Calu3 (cell line): ENCODE measurements around the gene CPA4. TPM values are rescaled to one million over a fixed set of nuclear protein-coding genes. Genes with fewer than 3 reads are reported as not detected.

Experiments
- BruUV-seq: library from RNA; stranded (reverse); fragments of 400-500 nt; replicated peaks from 2 replicates; lab custom pipeline; 2021; lab: Mats Ljungman, UMichigan
- CTCF ChIA-PET: fragments of 300-600 bp; sonication (Branson Sonifier 250); formaldehyde crosslinking; loops from one replicate; lab custom pipeline; 2022; ENCODE audit warnings: antibody characterized with exemption; lab: Charles Lee
- DNase-seq: peaks from one replicate; pipeline ENCODE4 v3.0.0; 2022
- H3K27ac Mint-ChIP-seq: one replicate; pipeline ENCODE4 v1.8.0; 2022; ENCODE audit warnings: mixed read lengths; ENCODE audit not compliant: unreplicated experiment
- H3K27me3 Mint-ChIP-seq: one replicate; pipeline ENCODE4 v1.8.0; 2022; ENCODE audit warnings: mixed read lengths; ENCODE audit not compliant: unreplicated experiment
- H3K36me3 Mint-ChIP-seq: one replicate; pipeline ENCODE4 v1.8.0; 2022; ENCODE audit warnings: mild to moderate bottlenecking, moderate library complexity, mixed read lengths; ENCODE audit not compliant: insufficient read depth, unreplicated experiment
- H3K4me1 Mint-ChIP-seq: one replicate; pipeline ENCODE4 v1.8.0; 2022; ENCODE audit warnings: mild to moderate bottlenecking, low read depth, mixed read lengths; ENCODE audit not compliant: unreplicated experiment
- H3K4me3 Mint-ChIP-seq: one replicate; pipeline ENCODE4 v1.8.0; 2022; ENCODE audit warnings: mild to moderate bottlenecking, low read depth, moderate library complexity, mixed read lengths; ENCODE audit not compliant: unreplicated experiment
- H3K9me3 Mint-ChIP-seq: one replicate; pipeline ENCODE4 v1.8.0; 2022; ENCODE audit warnings: low read depth, mixed read lengths; ENCODE audit not compliant: unreplicated experiment
- intact Hi-C: fragments of 100-400 bp; cut with micrococcal nuclease; formaldehyde crosslinking; loops from one replicate; pipeline ENCODE4 v1.10.0; 2022; ENCODE audit not compliant: unreplicated experiment
- total RNA-seq: library from RNA; stranded (reverse); gene quantifications from 2 replicates; pipeline ENCODE4 v1.2.3, GENCODE V29; 2022
- TF ChIP-seq, protein P1 (sequence below): fragments of 200-600 bp; IDR thresholded peaks from one replicate; pipeline ENCODE4 v1.8.0; 2022; ENCODE audit warnings: antibody characterized with exemption; ENCODE audit not compliant: unreplicated experiment

CPA4 gene
- total RNA-seq, 1 experiment from 2014 or later = not detected

- Mint-ChIP-seq H3K27ac (no peak overlapping the region), H3K36me3 (no peaks in the 10 kb centered on the region), H3K27me3 (peaks cover 10% of the 10 kb centered on the region), H3K9me3 (no peaks in the 10 kb centered on the region), H3K4me1 (peaks cover 7% of the 10 kb centered on the region), H3K4me3 (no peak overlapping the region)
- CTCF ChIA-PET = no interaction called here
- no TSS peak for BruUV-seq
- intact Hi-C loops = no loop called here
- DNase-seq = peak; percentile 2
- TF ChIP-seq, protein P1, sequence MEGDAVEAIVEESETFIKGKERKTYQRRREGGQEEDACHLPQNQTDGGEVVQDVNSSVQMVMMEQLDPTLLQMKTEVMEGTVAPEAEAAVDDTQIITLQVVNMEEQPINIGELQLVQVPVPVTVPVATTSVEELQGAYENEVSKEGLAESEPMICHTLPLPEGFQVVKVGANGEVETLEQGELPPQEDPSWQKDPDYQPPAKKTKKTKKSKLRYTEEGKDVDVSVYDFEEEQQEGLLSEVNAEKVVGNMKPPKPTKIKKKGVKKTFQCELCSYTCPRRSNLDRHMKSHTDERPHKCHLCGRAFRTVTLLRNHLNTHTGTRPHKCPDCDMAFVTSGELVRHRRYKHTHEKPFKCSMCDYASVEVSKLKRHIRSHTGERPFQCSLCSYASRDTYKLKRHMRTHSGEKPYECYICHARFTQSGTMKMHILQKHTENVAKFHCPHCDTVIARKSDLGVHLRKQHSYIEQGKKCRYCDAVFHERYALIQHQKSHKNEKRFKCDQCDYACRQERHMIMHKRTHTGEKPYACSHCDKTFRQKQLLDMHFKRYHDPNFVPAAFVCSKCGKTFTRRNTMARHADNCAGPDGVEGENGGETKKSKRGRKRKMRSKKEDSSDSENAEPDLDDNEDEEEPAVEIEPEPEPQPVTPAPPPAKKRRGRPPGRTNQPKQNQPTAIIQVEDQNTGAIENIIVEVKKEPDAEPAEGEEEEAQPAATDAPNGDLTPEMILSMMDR = no peak
Measured at GRCh38 chr7:130288829-130289228, 4.1 kb upstream of the CPA4 start.

GRCh38 chr7:130289478-130289877 is 3.5 kb upstream of the CPA4 start:
- CTCF ChIA-PET = no interaction called here
- no peaks in the 10 kb centered on the region for H3K36me3 Mint-ChIP-seq
- no peaks in the 10 kb centered on the region for H3K9me3 Mint-ChIP-seq
- H3K27me3 Mint-ChIP-seq = peaks cover 3% of the 10 kb centered on the region
- TF ChIP-seq, protein P1 = no peak
- no TSS peak for BruUV-seq
- DNase-seq = no peak
- peaks cover 7% of the 10 kb centered on the region for H3K4me1 Mint-ChIP-seq
- intact Hi-C loops = no loop called here
- no peak overlapping the region for H3K27ac Mint-ChIP-seq
- no peak overlapping the region for H3K4me3 Mint-ChIP-seq

- CTCF ChIA-PET = no interaction called here
- no peaks in the 10 kb centered on the region for H3K36me3 Mint-ChIP-seq
- no peaks in the 10 kb centered on the region for H3K27me3 Mint-ChIP-seq
- H3K4me1 Mint-ChIP-seq = peaks cover 7% of the 10 kb centered on the region
- intact Hi-C loops = no loop called here
- no TSS peak for BruUV-seq
- H3K9me3 Mint-ChIP-seq = no peaks in the 10 kb centered on the region
- DNase-seq = peak; percentile 17
- TF ChIP-seq, protein P1 = no peak
- no peak overlapping the region for H3K4me3 Mint-ChIP-seq
- peak overlapping the region; percentile 8 for H3K27ac Mint-ChIP-seq
Measured at GRCh38 chr7:130290745-130291144, 2.2 kb upstream of the CPA4 start.

GRCh38 chr7:130293521-130293920 is 560 bp downstream of the CPA4 start:
- H3K4me1 Mint-ChIP-seq = peaks cover 6% of the 10 kb centered on the region
- H3K4me3 Mint-ChIP-seq = no peak overlapping the region
- no peaks in the 10 kb centered on the region for H3K9me3 Mint-ChIP-seq
- DNase-seq = no peak
- H3K36me3 Mint-ChIP-seq = no peaks in the 10 kb centered on the region
- CTCF ChIA-PET = interaction anchor here (0.6 kb wide), 2 partner anchors 539 to 678 kb away, joined by 3 to 4 read pairs; no protein-coding TSS in a partner anchor
- H3K27ac Mint-ChIP-seq = no peak overlapping the region
- intact Hi-C loops = no loop called here
- TF ChIP-seq, protein P1 = no peak
- no peaks in the 10 kb centered on the region for H3K27me3 Mint-ChIP-seq
- no TSS peak for BruUV-seq
